BLaER1 treated with 17β-estradiol and CSF1 and Interleukin-3, amounts not matched to agents 10 nM and 100 nM (cell line): ENCODE measurements around the gene ZNF775.
A peak's percentile ranks its signal among the peaks of the same experiment; 100 is the strongest.

Experiments
- H3K27ac ChIP-seq, 11 experiments: shearing (Covaris generic); formaldehyde crosslinking; 2 replicates each; pipeline ENCODE4 v1.8.1; 2022
- H3K27me3 ChIP-seq, 11 experiments: shearing (Covaris generic); formaldehyde crosslinking; 2 replicates each; pipeline ENCODE4 v1.8.1; 2022
- H3K36me3 ChIP-seq, 11 experiments: shearing (Covaris generic); formaldehyde crosslinking; 2 replicates each; pipeline ENCODE4 v1.8.1; 2022
- H3K4me1 ChIP-seq, 10 experiments: shearing (Covaris generic); formaldehyde crosslinking; 2 replicates each; pipeline ENCODE4 v1.8.1; 2022
- H3K4me2 ChIP-seq, 11 experiments: shearing (Covaris generic); formaldehyde crosslinking; 2 replicates each; pipeline ENCODE4 v1.8.1; 2022
- H3K4me3 ChIP-seq, 10 experiments: shearing (Covaris generic); formaldehyde crosslinking; 2 replicates each; pipeline ENCODE4 v1.8.1; 2022
- H3K9ac ChIP-seq, 11 experiments: shearing (Covaris generic); formaldehyde crosslinking; 2 replicates each; pipeline ENCODE4 v1.8.1; 2022
- H3K9me3 ChIP-seq, 11 experiments: shearing (Covaris generic); formaldehyde crosslinking; replicated peaks in 1 of 11; 2 replicates each; pipeline ENCODE4 v1.8.1; 2022
- H4K20me1 ChIP-seq, 11 experiments: shearing (Covaris generic); formaldehyde crosslinking; 2 replicates each; pipeline ENCODE4 v1.8.1; 2022
- Cebpa-rat ChIP-seq, 11 experiments: shearing (Covaris generic); IDR thresholded peaks; 2 replicates each; pipeline ENCODE4 v1.8.1; 2022

The ZNF775 gene

DNA sequence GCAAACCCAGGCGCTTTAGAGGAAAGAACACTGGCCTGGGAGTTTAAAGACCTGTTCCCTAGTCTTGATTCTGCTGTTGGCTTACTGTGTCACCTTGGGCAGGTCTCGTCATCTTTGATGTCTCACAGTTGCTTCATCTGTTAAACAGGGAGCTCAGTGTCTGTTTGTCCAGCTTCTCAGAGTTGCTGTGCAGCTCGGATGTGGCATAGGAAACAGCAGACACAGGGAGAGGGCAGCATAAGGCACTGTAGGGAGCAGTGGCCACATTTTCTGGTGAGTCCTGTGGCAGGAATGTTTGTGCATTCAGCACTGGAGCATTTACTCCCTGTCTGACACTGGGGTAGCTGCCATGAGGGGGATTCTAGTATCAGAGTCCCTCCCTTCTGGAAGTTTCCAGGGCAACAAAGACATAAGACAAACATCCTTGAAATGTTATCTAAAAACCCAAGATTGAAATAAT lies 8.5 kb upstream of the ZNF775 start:
- peak overlapping the region; percentile 90 to 100 (median 98) for H3K4me2 ChIP-seq
- H3K27ac ChIP-seq: peak overlapping the region in 8 of 11 experiments; percentile 96 to 100 (median 99); a peak in 11 of 22 replicates
- H3K27me3 ChIP-seq: no peaks in the 10 kb centered on the region
- H3K4me3 ChIP-seq: peak overlapping the region in 9 of 10 experiments; percentile 79 to 99 (median 89); a peak in 17 of 20 replicates
- no peaks in the 10 kb centered on the region for H3K9me3 ChIP-seq
- H3K4me1 ChIP-seq: peaks cover 53 to 81% (median 67%) of the 10 kb centered on the region in 10 experiments
- peak overlapping the region; percentile 92 to 97 (median 95) for H3K9ac ChIP-seq
- peaks cover 37 to 57% (median 49%) of the 10 kb centered on the region in 11 experiments for H3K36me3 ChIP-seq
- H4K20me1 ChIP-seq: peaks cover 46 to 59% (median 54%) of the 10 kb centered on the region in 11 experiments; a peak in 20 of 22 replicates
- no peak for TF ChIP-seq Cebpa-rat (IDR thresholded peaks at IDR 0.05)

- H3K9ac ChIP-seq: peak overlapping the region in 10 of 11 experiments; percentile 21 to 97 (median 96); a peak in 18 of 22 replicates
- H3K36me3 ChIP-seq: peaks cover 37 to 57% (median 49%) of the 10 kb centered on the region in 11 experiments
- peak overlapping the region in 6 of 11 experiments; percentile 99 to 100 (median 99); a peak in 9 of 22 replicates for H3K27ac ChIP-seq
Measured at GRCh38 chr7:150371131-150371995, 7.8 kb upstream of the ZNF775 start.

DNA sequence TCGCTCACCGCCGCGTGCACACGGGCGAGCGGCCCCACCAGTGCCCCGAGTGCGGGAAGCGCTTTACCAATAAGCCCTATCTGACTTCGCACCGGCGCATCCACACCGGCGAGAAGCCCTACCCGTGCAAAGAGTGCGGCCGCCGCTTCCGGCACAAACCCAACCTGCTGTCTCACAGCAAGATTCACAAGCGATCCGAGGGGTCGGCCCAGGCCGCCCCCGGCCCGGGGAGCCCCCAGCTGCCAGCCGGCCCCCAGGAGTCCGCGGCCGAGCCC lies 7.2 kb upstream of the ZNF775 start:
- Histone ChIP-seq H3K4me1 (peaks cover 53 to 81% (median 68%) of the 10 kb centered on the region in 10 experiments), H3K27me3 (no peaks in the 10 kb centered on the region), H4K20me1 (peaks cover 46 to 61% (median 54%) of the 10 kb centered on the region in 11 experiments; a peak in 20 of 22 replicates), H3K9ac (0 out of 22 replicates have a peak overlapping the region, but pooled peaks of 2 of the 11 experiments have one; percentile 61 to 93), H3K9me3 (no peaks in the 10 kb centered on the region), H3K4me3 (no peak overlapping the region), H3K4me2 (no peak overlapping the region), H3K27ac (0 out of 22 replicates have a peak overlapping the region, but pooled peaks of 1 of the 11 experiments have one; percentile 99), H3K36me3 (peaks cover 37 to 57% (median 49%) of the 10 kb centered on the region in 11 experiments)
- TF ChIP-seq Cebpa-rat (IDR thresholded peaks at IDR 0.05): no peak

More at GRCh38 chr7:150371131-150371995, 7.8 kb upstream of the ZNF775 start:
- H3K27me3 ChIP-seq: no peaks in the 10 kb centered on the region
- H3K4me2 ChIP-seq: peak overlapping the region in 10 of 11 experiments; percentile 90 to 99 (median 97); a peak in 15 of 22 replicates
- peaks cover 46 to 59% (median 54%) of the 10 kb centered on the region in 11 experiments; a peak in 20 of 22 replicates for H4K20me1 ChIP-seq
- no peak for TF ChIP-seq Cebpa-rat (IDR thresholded peaks at IDR 0.05)
- peaks cover 53 to 81% (median 67%) of the 10 kb centered on the region in 10 experiments for H3K4me1 ChIP-seq
- no peaks in the 10 kb centered on the region for H3K9me3 ChIP-seq
- H3K4me3 ChIP-seq: no peak overlapping the region; a peak in 1 of 20 replicates

GRCh38 chr7:150372271-150373048 lies 6.7 kb upstream of the ZNF775 start:
- peaks cover 37 to 57% (median 49%) of the 10 kb centered on the region in 11 experiments for H3K36me3 ChIP-seq
- peak overlapping the region in 6 of 11 experiments; percentile 4 to 36 (median 17); a peak in 9 of 22 replicates for H3K4me2 ChIP-seq
- H3K9ac ChIP-seq: peak overlapping the region in 7 of 11 experiments; percentile 0 to 61 (median 39); a peak in 6 of 22 replicates
- peaks cover 53 to 81% (median 68%) of the 10 kb centered on the region in 10 experiments for H3K4me1 ChIP-seq
- peak overlapping the region in 2 of 11 experiments; percentile 3 to 31; a peak in 1 of 22 replicates for H3K27ac ChIP-seq
- H3K9me3 ChIP-seq: no peaks in the 10 kb centered on the region
- peaks cover 46 to 62% (median 55%) of the 10 kb centered on the region in 11 experiments; a peak in 20 of 22 replicates for H4K20me1 ChIP-seq
- H3K4me3 ChIP-seq: no peak overlapping the region
- no peak for TF ChIP-seq Cebpa-rat (IDR thresholded peaks at IDR 0.05)
- no peaks in the 10 kb centered on the region for H3K27me3 ChIP-seq

DNA sequence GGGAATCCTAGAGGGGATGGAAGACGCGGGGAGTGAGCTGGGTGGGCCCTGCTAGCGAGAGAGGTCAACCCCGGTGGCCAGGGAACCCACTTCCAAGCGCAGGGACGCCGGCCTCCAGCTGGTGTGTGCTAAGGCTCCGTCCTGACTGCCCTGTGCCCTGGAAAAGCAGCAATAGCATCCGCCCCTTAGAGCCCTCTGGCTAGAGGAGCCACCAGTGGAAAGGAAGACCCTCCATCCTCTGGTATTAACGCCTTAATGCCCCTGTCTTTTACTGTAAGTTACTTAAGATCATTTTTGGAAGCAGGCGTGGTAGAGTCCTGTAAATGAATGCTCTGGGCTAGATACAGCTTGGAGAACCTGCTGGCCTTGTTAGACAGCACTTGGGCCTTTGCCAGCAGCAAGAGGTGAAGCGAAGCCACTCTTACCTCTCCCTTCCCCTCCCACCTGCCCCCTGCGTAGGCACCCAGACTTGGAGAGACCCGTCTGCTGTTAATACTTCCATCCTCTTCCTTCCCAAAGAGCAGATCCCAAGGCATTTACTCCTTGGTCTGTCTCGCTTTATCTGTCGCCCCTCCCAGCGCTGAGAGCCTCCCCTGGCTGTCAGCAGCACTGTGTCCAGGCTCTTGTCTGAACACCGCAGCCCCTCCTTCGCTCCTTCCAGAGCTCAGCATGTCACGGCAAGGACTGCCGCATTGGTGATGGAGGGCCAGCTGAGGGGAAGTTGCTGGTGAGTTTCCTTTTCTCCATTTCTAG lies 5.9 kb upstream of the ZNF775 start:
- H3K4me3 ChIP-seq: no peak overlapping the region
- H3K9me3 ChIP-seq: no peaks in the 10 kb centered on the region
- H3K4me1 ChIP-seq: peaks cover 53 to 81% (median 68%) of the 10 kb centered on the region in 10 experiments
- peaks cover 46 to 62% (median 55%) of the 10 kb centered on the region in 11 experiments; a peak in 20 of 22 replicates for H4K20me1 ChIP-seq
- no peaks in the 10 kb centered on the region for H3K27me3 ChIP-seq
- H3K4me2 ChIP-seq: peak overlapping the region in 8 of 11 experiments; percentile 4 to 36 (median 13); a peak in 8 of 22 replicates
- no peak for TF ChIP-seq Cebpa-rat (IDR thresholded peaks at IDR 0.05)
- H3K36me3 ChIP-seq: peaks cover 37 to 57% (median 49%) of the 10 kb centered on the region in 11 experiments
- H3K9ac ChIP-seq: peak overlapping the region in 7 of 11 experiments; percentile 24 to 61 (median 39); a peak in 10 of 22 replicates
- peak overlapping the region in 3 of 11 experiments; percentile 3 to 31 (median 8); a peak in 2 of 22 replicates for H3K27ac ChIP-seq

GRCh38 chr7:150374026-150374425 lies 5.1 kb upstream of the ZNF775 start:
- Histone ChIP-seq H4K20me1 (peaks cover 46 to 62% (median 55%) of the 10 kb centered on the region in 11 experiments; a peak in 20 of 22 replicates), H3K27ac (peak overlapping the region in 4 of 11 experiments; percentile 5 to 85 (median 7); a peak in 3 of 22 replicates), H3K36me3 (peaks cover 37 to 57% (median 49%) of the 10 kb centered on the region in 11 experiments), H3K4me1 (peaks cover 57 to 85% (median 71%) of the 10 kb centered on the region in 10 experiments), H3K4me2 (no peak overlapping the region), H3K4me3 (no peak overlapping the region), H3K9ac (peak overlapping the region in 3 of 11 experiments; percentile 5 to 53 (median 24); a peak in 2 of 22 replicates), H3K27me3 (no peaks in the 10 kb centered on the region), H3K9me3 (no peaks in the 10 kb centered on the region)
- TF ChIP-seq Cebpa-rat (IDR thresholded peaks at IDR 0.05): no peak

DNA sequence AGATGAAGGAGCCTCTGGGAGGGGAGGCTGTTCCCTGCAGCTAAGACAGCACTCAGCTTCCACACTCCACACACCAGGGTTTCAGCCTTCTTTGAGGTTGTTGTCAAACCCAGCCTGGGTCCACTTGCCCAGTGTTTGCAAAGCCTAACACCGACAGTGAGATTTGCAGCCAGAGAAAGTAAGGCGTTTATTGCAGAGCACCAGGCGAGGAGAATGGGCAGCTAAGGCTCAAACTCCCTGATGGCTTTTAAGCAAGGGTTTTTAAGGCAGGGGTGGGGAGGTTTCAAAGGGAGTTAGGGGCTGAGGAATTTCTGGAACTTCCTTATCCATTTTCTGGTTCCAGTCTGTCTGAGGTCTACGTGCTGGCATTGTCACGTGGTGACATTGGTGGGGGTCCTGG lies 4.7 kb upstream of the ZNF775 start:
- TF ChIP-seq Cebpa-rat (IDR thresholded peaks at IDR 0.05): no peak
- Histone ChIP-seq H4K20me1 (peaks cover 46 to 62% (median 55%) of the 10 kb centered on the region in 11 experiments; a peak in 20 of 22 replicates), H3K27me3 (no peaks in the 10 kb centered on the region), H3K4me3 (no peak overlapping the region), H3K9ac (peak overlapping the region in 2 of 11 experiments; percentile 5 to 24; a peak in 1 of 22 replicates), H3K27ac (peak overlapping the region in 4 of 11 experiments; percentile 5 to 85 (median 7); a peak in 4 of 22 replicates), H3K36me3 (peaks cover 37 to 57% (median 49%) of the 10 kb centered on the region in 11 experiments), H3K4me1 (peaks cover 57 to 85% (median 71%) of the 10 kb centered on the region in 10 experiments), H3K9me3 (no peaks in the 10 kb centered on the region), H3K4me2 (no peak overlapping the region)
